ENCODE results near the gene C19orf85.

Gene C19orf85

DNA sequence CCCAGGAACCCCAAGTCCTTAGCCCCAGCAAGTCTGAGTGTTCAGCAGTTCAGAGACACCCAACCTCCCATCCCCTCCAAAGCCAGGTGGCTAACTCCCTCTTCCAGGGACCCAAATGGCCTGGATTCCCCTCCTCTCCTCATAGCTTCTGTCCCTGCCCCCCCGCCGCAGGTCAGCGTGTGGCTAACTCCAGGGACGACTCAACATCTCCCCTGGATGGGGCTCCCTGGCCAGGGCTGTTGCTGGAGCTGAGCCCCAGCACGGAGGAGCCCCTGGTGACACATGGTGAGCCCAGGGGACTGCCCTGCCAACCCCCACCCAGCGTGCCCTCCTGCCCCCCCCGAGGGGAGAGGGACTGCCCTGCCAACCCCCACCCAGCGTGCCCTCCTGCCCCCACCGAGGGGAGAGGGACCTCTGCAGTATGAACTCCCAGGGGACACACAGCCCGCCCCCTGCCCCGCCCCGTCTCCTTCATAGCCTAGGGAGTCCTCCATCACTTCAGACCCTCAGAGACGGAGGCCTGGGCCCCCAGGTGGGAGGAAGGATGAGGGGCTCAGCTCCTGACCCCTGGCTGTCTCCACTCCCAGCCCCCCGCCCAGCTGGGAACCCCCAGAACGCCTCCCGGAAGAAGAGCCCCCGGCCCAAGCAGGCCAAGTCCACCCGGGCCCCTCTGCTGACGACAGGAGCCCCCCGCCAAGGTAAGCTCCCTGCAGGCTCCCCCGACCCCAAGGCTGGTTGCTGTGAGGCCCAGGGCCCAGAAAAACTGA, 25.3 kb upstream of the C19orf85 start:
- no peak for DNase-seq

DNA sequence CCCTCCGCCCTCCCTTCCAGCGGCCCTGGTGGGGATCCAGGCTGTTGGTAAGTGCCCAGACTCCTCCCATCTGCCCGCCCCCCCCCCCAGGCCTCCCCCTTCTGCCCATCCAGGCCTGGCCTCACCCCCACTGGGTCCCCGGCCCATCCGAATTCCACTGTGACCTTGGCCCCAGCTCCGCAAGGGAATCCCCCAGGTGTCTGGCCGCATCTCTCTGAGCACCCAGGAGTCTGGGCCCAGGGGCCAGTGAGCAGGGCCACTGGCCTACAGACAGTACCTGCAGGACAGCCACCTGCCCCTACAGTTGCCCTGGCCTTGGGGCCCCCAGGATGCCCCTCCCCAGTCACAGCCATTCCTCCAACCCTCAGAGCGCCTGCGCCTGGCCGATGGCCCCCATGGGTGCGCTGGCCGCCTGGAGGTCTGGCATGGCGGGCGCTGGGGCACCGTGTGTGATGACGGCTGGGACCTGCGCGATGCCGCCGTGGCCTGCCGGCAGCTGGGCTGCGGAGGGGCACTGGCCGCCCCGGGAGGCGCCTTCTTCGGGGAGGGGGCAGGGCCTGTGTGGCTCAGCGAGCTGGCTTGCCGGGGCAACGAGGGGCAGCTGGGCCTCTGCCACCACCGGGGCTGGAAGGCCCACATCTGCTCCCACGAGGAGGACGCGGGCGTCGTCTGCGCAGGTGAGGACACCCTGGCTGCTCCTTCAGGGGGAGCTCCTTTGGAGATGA, 24.6 kb upstream of the C19orf85 start:
- DNase-seq, result no peak

DNA sequence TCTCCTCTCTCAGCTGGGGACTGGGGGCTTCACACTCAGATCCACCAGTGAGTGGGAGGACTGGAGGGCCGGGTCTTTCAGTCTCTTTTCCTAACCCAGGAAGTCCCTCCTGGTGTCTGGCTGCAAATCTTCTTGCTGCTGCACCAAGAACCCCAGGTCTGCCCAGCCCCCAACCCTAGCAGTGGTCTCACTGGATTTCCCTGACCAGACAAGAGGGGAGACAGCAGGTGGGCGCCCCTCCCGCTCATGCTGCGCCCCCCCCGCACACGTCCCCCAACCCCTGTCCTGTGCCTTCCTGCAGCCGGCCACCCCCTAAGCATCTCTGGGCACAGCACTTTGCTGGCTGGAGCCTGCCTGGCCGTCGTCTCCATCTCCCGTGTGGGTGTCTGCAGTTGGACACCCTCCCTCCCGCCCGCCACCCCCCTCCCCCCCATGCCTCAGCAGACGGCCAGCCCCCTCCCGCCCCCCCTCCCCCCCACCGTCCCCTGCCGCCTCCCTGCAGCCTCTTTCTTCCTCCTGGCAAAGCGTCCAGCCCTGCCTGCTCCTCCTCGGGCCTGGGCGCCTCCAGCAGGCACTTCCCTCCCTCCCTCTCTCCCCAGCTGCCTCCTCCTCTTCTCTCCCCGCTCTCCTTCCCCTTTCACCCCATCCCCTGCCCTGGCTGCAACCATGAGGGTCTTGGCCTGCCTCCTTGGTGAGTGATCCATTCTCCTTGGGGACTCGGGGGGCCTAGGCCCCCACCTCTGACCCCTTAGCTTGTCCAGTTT, 23.6 kb upstream of the C19orf85 start, which contains the start of gene SSC5D:
SSC5D (plus strand) TSS at position 513 of the 764 bp plus-strand sequence; CDS start at position 667, 154 bp downstream.
- no peak for DNase-seq

DNA sequence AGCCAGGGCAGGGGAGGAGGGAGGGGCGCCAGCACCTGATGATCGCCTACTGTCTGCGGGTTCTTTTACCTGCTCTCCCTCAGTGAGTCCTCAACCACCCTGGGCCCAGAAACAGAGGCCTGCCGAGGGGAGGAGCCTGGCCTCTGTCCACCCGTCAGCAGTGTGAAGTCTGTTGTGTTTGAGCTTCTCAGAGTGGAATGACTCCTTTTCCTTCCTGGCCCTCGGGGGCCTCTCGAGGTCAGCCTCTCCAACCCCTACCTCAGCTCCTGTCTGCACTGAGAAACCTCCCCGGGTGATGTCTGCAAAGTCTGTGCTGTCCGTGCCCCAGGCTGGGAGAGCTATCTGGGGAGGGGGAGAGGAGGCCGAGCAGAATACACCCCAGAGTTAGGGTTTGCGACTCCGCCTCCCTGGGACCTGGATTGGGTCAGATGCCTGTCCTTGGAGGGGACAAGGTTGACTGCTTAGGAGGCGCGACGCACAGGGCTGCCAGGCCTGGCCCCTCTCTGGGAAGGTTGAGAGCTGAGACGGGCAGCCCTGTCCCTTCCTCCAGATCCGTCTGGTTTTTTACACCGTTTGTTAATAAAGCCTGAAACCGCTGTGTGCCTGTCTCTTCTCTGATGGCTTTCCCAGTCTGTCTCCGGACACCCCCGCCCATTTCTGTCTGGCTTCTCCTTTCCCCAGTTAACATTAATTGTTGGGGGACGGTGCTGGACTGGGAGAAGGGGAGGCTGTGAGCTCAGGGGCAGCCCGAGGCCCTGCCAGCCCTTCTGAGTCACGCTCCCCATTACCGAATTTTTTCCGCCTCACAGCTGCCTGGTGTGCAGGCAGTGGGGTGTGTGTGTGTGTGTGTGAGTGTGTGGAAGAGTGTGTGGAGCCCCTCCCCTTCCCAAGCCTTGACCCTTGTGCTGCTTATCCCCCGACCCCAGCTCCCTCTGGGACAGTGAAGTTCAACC, 22.7 kb upstream of the C19orf85 start:
- DNase-seq, result peak in 2 of 5 experiments; percentile 24 to 29

DNA sequence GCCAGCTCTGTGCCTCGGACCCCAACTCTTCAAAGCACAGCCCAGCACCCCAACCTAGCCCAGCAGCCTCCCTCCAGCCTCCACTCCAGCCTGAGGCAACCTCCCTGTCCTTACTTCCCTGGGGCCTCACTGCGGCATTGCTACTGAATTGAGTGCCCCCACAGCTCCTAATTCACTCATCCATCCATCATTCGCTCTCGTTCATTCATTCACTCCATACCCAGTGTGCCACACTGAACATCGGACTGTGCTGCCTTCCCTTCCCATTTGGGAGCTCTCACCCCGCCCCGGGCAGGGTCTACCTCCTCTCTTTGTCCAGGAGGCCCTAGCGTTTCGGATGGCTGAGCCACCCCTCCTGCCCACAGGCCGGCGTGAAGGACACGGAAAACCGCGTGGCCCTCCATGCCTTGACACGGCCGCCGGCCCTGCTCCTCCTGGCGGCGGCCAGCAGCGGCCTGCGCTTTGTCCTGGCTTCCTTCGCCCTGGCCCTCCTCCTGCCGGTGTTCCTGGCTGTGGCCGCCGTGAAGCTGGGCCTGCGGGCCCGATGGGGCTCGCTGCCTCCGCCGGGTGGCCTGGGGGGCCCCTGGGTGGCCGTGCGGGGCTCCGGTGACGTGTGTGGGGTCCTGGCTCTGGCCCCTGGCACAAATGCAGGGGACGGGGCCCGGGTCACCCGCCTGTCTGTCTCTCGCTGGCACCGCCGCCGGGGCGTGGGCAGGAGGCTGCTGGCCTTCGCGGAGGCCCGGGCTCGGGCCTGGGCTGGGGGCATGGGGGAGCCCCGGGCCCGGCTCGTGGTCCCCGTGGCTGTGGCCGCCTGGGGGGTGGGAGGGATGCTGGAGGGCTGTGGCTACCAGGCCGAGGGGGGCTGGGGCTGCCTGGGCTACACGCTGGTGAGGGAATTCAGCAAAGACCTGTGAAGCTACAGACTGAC, 21.8 kb upstream of the C19orf85 start:
- DNase-seq, result no peak

DNA sequence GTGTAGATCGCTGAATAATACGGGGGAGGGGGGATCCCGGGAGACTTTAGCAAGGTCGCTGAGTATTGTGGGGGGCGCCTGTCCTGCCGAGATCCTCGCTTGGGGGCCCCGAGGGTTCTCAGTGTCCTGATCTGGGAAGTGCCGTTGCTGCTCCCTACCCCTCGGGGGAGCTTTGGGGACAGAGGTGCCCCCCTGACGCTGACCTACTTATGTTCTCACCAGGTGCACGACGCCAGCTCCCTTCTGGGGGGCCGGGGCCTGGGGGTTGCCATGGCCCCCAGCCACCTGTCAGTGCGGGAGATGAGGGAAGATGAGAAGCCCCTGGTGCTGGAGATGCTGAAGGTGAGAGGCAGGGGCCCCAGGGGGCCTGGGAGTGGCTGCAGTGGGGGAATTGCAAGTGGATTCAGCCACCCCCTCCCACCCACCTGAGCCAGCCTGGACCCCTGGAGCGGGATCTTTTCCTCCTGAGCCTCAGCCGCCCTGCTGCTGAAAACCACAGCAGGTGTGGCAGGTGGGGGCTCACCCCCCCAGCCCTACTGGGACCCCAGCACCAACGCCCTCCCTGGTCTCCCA, 21.0 kb upstream of the C19orf85 start:
- DNase-seq, result no peak

DNA sequence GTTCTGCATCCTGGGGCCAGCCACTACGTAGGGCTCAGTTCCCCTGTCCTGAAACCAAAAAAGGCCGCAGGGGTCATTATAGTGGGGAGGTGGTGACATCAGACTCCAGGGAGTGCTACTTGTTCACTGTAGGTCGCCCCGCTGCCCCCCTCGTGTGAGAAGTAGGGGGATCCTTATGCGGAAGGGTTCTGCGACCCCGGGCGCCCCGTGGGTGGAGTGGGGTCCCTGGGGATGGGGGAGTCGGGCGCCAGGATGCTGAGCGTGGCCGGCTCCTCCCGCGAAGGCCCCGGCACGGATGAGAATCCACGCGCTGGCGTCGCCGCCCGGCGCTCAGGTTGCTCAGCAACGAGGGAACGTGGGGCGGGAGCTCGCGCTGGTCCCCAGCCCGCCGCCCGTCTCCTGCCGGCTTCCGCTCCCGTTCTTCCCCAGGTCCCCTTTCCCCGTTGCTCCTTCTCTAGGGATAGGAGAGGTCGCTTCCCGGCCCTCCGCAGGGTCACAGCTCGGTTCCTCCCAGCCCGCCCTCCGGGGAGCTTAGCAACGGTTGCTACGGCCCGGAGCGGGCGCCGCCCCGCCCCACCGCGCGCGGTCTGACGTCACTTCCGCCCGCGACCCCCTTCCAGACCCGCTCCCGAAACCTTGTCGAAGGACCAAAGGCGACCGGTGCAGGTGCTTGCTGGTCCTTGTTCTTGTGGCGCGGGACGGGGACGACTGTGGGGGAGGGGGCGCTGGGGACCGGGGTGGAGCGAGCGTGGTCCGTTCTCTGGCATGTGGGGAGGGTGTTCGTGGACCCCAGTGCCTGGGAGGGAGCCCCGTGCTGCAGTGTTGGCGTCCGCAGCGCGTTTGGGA, 20.3 kb upstream of the C19orf85 start, which contains the start of gene NAT14:
NAT14 (plus strand) TSS at position 596 of the 846 bp plus-strand sequence. CDS start 521 bp downstream, outside the sequence.
- peak; percentile 29 to 67 (median 56) for DNase-seq

DNA sequence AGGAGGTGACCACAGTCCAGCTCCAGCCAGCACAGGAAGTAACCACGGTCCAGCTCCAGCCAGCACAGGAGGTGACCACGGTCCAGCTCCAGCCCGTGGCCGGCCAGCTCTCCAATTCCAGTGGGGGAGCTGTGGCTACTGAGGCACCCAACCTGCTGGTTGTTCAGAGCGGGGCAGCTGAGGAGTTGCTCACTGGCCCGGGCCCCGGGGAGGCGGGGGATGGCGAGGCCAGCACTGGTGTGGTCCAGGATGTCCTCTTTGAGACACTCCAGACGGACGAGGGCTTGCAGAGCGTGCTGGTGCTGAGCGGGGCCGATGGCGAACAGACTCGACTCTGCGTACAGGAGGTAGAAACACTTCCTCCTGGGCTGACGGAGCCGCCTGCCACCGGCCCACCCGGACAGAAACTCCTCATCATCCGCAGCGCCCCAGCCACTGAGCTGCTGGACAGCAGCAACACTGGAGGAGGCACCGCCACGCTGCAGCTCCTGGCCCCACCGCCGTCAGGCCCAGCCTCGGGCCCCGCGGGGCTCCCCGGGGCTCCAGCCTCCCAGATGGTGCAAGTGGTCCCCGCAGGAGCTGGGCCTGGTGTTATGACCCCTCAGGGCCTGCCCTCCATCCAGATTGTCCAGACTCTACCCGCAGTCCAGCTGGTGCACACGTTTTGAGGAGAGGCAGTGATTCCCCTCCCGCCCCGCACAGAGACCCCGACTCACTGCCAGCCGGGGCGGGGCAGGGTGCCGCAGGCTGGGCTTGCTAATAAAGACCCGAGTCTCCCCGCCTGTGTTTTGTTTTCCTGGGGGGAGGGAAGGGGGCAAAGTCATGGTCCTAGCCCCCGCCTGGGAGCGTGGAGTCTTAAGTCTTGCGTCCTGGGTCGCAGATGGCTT, 19.4 kb upstream of the C19orf85 start:
- DNase-seq, result no peak

DNA sequence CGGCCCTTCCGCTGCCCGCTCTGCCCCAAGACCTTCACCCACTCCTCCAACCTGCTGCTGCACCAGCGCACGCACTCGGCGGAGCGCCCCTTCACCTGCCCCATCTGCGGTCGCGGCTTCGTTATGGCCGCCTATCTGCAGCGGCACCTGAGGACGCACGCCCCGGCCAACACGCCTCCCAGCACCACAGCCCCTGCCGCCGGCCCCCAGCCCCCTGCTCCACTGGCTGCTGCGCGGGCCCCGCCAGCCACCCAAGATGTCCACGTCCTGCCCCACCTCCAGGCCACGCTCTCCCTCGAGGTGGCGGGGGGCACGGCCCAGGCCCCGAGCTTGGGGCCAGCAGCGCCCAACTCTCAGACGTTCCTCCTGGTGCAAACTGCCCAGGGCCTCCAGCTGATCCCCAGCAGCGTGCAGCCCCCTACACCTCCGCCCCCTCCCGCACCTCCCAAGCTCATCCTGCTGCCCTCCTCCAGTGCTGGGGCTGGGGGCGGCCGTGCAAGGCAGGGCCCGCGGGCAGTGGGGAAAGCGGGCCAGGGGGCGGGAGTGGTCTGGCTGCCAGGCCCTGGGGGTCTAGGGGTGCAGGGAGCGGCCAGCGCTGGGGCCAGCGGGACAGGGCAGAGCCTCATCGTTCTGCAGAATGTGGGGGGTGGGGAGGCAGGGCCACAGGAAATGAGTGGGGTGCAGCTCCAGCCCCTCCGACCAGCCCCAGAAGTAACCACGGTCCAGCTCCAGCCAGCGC, 18.6 kb upstream of the C19orf85 start:
- DNase-seq, result no peak

DNA sequence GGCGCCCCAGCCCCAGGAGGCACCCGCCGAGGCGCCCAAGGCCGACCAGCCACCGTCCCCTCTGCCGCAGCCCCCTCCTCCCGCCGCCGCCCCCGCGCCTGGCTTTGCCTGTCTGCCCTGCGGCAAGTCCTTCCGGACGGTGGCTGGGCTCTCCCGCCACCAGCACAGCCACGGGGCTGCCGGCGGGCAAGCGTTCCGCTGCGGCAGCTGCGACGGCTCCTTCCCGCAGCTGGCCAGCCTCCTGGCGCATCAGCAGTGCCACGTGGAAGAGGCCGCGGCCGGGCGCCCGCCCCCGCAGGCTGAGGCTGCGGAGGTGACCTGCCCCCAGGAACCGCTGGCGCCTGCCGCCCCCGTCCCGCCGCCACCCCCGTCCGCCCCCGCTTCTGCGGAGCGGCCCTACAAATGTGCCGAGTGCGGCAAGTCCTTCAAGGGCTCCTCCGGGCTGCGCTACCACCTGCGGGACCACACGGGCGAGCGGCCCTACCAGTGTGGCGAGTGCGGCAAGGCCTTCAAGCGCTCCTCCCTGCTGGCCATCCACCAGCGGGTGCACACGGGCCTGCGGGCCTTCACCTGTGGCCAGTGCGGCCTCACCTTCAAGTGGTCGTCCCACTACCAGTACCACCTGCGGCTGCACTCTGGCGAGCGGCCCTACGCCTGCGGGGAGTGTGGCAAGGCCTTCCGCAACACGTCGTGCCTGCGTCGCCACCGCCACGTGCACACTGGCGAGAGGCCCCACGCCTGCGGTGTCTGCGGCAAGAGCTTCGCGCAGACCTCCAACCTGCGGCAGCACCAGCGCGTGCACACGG, 17.8 kb upstream of the C19orf85 start:
- no peak for DNase-seq

DNA sequence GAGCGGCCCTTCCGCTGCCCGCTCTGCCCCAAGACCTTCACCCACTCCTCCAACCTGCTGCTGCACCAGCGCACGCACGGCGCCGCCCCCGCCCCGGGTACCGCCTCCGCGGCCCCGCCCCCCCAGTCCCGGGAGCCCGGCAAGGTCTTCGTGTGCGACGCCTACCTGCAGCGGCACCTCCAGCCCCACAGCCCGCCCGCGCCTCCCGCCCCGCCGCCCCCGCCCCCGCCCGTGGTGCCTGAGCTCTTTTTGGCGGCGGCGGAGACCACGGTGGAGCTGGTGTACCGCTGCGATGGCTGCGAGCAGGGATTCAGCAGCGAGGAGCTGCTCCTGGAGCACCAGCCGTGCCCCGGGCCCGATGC, 17.2 kb upstream of the C19orf85 start:
- DNase-seq, result no peak

DNA sequence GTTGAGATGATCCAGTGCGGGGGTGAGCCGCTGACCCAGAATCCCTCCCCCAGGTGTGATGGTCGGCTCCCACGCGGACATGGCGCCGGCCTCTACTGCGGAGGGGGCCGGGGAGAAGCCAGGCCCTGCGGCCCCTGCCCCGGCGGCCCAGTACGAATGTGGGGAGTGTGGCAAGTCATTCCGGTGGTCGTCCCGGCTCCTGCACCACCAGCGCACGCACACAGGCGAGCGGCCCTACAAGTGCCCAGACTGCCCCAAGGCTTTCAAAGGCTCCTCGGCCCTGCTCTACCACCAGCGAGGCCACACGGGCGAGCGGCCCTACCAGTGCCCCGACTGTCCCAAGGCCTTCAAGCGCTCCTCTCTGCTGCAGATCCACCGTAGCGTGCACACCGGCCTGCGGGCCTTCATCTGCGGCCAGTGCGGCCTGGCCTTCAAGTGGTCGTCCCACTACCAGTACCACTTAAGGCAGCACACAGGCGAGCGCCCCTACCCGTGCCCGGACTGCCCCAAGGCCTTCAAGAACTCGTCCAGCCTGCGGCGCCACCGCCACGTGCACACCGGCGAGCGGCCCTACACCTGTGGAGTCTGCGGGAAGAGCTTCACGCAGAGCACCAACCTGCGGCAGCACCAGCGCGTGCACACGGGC, 16.7 kb upstream of the C19orf85 start:
- DNase-seq, result no peak

DNA sequence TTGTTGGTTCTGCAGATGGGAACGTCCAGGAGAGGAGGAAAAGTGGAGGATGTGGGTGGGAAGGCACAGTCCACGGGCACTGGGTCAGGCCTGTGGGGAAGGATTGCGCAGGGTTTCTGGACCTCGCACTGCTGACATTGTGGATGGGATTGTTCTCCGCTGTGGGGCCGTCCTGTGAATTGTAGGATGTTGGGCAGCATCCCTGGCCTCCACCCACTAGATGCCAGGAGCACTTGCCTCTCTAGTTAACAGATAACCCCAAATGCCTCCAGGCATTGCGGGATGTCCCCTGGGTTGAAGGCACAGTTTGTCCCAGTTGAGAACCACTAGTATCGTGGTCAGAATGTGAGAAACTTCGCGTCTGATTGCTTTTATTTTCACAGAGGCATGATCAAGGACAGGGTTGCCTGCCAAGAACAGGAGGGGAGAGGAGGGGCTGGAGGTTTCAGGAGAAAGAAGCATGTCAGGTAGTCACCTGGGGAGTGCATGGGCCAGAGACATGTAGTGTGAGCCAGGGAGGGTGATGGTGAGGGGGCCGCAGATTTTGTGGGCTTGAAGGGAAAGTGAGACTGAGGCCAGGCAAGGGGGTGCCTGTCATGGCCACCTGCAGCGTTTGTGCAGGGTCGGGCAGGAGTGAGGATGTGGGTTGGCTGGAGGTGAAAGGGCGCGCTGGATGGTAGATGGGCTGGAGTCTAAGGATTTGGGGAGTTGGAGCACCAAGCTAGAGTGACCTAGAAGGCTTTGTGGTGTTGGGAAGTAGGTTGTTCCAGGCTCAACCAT, 15.1 kb upstream of the C19orf85 start:
- DNase-seq, result no peak

DNA sequence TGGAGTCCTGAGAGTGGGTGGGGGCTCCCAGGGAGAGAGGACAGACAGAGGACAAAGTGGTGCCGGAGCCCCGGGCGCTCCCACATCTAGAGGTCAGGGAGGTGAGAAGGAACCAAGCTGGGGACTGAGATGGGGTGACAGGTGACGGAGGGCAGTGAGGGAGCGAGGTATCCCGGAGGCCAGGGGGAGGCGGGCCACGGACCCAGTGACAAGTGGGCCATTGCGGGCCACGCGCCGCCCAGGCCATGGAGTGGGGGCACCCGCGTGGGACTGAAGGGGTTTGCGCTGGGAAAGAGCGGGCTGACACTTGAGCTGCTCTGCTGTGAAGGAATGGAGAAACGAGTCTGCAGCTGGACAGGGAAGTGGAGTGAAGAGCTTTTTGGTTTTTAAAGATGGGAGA, 14.5 kb upstream of the C19orf85 start:
- DNase-seq, result no peak

DNA sequence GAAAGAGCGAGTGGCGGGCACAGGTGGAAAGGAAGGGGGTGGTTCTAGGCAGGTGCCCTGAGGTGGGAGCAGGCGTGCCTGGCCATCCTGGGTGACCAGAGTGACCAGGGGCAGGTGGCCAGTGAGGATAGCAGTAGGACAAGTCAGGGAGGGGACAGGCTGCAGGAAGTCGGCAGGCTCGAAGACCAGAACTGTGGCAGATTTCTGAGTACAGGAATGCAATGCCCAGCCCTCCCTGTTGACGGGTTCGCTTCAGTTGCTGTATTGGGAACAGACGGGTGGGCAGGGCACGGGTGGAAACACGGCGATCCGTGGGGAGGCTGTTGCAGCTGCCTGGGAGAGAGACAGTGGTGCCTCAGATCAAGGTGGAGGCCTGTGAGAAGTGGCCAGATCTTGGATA, 13.8 kb upstream of the C19orf85 start:
- no peak for DNase-seq

DNA sequence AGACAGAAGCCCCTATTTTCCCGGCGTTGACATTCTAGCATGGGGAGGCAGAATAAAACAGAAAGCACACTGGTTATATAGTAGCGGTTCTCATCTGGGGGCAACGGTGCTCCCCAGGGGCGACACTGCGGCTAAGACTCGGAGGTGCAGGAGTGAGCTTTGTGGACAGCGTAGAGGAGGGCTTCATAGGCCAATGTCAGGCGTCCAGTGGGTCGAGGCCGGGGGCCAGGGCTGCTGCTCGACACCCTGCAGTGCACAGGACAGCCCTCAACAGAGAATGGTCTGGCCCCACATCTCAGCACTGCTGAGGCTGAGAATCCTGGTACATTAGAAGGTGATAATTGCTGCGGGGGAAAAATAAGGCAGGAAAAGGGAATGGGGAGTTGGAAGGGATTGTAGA, 13.4 kb upstream of the C19orf85 start:
- no peak for DNase-seq

Measured in T-helper 2 cell (primary cell).